Stimulated activated CD4-positive, alpha-beta T cell treated with anti-CD3 and anti-CD28 coated beads, Interleukin-2, amount 100 ng/mL, for 24 hours (primary cell): ENCODE results near the gene HCRT.

Experiments used
- DNase-seq, 2 donors: peaks; one replicate each; pipeline ENCODE4 v3.0.0-alpha.2; 2020

The HCRT gene

DNA sequence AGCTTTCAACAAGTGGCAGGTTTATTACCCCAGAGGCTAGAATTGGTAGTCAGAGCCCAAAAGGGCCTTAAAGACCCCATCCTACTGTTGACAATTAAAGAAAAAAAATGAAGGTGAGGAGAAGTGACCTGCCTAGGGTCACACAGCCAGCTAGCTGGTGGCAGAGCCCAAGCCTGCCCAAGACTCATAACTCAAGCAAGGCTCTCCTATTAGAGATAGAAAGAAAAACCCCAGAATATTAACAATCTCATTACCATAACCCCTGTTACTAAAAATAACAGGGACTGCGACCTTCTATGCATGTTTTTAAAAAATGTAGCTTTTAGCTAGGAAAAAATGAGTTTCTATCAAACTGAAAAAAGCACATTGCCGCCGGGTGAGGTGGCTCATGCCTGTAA, 48.6 kb downstream of the HCRT start:
- DNase-seq: no peak

DNA sequence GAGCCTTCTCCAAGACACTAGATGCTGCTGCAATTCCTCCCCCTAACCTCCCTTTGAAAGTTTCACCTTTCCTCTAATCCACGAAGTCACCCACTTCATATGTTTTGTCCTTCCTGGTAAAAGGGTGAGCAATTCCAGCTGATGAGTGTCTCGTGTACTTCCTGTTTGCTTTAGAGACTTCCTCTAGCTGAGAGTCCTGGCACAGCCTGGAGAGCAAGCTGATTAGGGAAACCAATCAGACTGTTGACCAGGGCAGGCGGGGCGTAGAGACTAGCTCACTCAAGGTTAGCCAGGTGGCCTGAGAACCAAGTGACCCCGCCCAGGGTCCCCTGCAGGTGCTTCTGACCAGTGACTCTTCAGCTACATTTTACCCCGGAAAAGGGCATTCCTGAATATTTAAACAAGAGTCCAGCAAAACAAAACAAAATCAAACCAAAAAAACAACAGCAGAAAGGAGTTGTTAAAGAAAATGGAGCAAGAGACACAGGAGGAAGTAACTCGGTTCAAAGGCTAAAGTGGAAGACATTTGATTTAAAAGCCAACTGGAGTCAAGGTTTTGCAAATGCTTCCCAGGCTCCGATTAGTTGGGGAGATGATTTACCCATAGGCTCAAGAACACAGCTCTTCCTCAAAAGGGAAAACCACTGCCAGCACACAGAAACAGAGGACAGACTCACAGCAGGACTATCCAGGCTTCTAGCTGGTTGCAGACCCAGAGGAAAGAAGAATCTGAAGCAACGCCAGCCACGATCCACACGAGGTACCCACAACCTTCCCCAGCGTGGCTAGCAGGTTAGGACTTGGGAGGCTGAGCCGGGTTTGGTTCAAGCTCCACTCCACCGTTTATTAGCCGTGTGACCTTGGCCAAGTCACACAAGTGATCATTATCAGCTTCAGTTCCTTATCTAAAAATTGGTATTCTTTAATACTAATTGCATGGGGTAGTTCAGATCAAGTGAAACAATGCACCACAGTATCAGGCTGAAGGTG, 49.3 kb downstream of the HCRT start:
- no peak for DNase-seq

DNA sequence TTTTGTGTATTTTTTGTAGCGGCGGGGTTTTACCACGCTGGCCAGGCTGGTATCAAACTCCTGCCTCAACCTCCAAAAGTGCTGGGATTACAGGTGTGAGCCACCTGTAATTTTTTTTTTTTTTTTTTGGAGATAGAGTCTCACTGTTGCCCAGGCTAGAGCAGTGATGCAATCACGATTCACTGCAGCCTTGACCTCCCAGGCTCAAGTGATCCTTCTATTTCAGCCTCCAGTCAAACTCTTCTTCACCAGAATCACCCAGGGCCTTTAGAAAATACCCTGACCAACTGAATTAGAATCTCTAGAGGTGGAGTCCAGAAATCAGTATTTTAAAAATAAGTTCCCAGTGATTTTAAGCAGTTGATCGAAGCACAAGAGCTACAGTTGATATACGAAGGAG, 50.1 kb downstream of the HCRT start:
- no peak for DNase-seq
